Measurements from ENCODE around the gene VWA8.
"Not testable (repeated sequence)": the region's sequence is repeated elsewhere in the genome, so short reads cannot be mapped to it uniquely, and the experiment has no call there.

The VWA8 gene

GRCh38 chr13:41962994-41963393 is 2.1 kb upstream of the VWA8 start:
- no peak for DNase-seq

GRCh38 chr13:41961466-41961760 is 504 bp upstream of the VWA8 start:
- no peak for DNase-seq

GRCh38 chr13:41960211-41960636 is 685 bp downstream of the VWA8 start:
- no peak for DNase-seq

- DNase-seq, result no peak
Observed at GRCh38 chr13:41956272-41956671, 4.6 kb downstream of the VWA8 start.

GRCh38 chr13:41955605-41956004 is 5.3 kb downstream of the VWA8 start:
- no peak for DNase-seq

- DNase-seq, result no peak
Observed at GRCh38 chr13:41954226-41954625, 6.7 kb downstream of the VWA8 start.

GRCh38 chr13:41952749-41953148 is 8.2 kb downstream of the VWA8 start:
- no peak for DNase-seq

GRCh38 chr13:41949104-41949503 is 11.8 kb downstream of the VWA8 start:
- DNase-seq, result not testable (repeated sequence)

GRCh38 chr13:41945926-41946325 is 15.0 kb downstream of the VWA8 start:
- no peak for DNase-seq

- no peak for DNase-seq
Observed at GRCh38 chr13:41944635-41945397, 16.1 kb downstream of the VWA8 start.

- no peak for DNase-seq
Observed at GRCh38 chr13:41944229-41944628, 16.7 kb downstream of the VWA8 start.

- no peak for DNase-seq
Observed at GRCh38 chr13:41942462-41943094, 18.3 kb downstream of the VWA8 start.

- DNase-seq, result no peak
Observed at GRCh38 chr13:41941174-41941573, 19.7 kb downstream of the VWA8 start.

- no peak for DNase-seq
Observed at GRCh38 chr13:41939398-41939797, 21.5 kb downstream of the VWA8 start.

GRCh38 chr13:41938918-41939317 is 22.0 kb downstream of the VWA8 start:
- no peak for DNase-seq

- no peak for DNase-seq
Observed at GRCh38 chr13:41937388-41937787, 23.5 kb downstream of the VWA8 start.

GRCh38 chr13:41935501-41935900 is 25.4 kb downstream of the VWA8 start:
- DNase-seq, result no peak

GRCh38 chr13:41934994-41935393 is 25.9 kb downstream of the VWA8 start:
- DNase-seq, result no peak

GRCh38 chr13:41934120-41934519 is 26.8 kb downstream of the VWA8 start:
- DNase-seq, result no peak

- DNase-seq, result no peak
Observed at GRCh38 chr13:41931337-41931736, 29.6 kb downstream of the VWA8 start.

GRCh38 chr13:41930154-41930553 is 30.8 kb downstream of the VWA8 start:
- DNase-seq, result no peak

- no peak for DNase-seq
Observed at GRCh38 chr13:41928323-41928722, 32.6 kb downstream of the VWA8 start.

GRCh38 chr13:41925014-41925413 is 35.9 kb downstream of the VWA8 start:
- no peak for DNase-seq

GRCh38 chr13:41922894-41923293 is 38.0 kb downstream of the VWA8 start:
- DNase-seq, result not testable (repeated sequence)
